MCF 10A (cell line): ENCODE results near the gene UTP25. TPM values are rescaled to one million over a fixed set of nuclear protein-coding genes. Genes with fewer than 3 reads are reported as not detected.
A peak's percentile ranks its signal among the peaks of the same experiment; 100 is the strongest.

Experiments
- BruUV-seq: library from RNA; stranded (reverse); fragments of 400-500 nt; replicated peaks from 2 replicates; lab custom pipeline; 2021; lab: Mats Ljungman, UMichigan
- CTCF ChIA-PET: fragments of 300-600 bp; sonication (Branson Sonifier 250); formaldehyde crosslinking; extraction: SDS; loops from one replicate; lab custom pipeline; 2021; ENCODE audit warnings: antibody characterized with exemption, inconsistent platforms; lab: Yijun Ruan, JAX
- POLR2A ChIA-PET: fragments of 300-600, 350-650 bp; sonication (Branson Sonifier 250); formaldehyde crosslinking; extraction: SDS; loops from one replicate; lab custom pipeline; 2020; ENCODE audit warnings: antibody characterized with exemption, inconsistent platforms; lab: Yijun Ruan, JAX
- DNase-seq: peaks from one replicate; pipeline ENCODE4 v3.0.0-alpha.2; 2018; ENCODE audit not compliant: unreplicated experiment
- H3K27ac Mint-ChIP-seq: one replicate; pipeline ENCODE4 v1.8.0; 2022; ENCODE audit warnings: mild to moderate bottlenecking, low read depth, mixed read lengths; ENCODE audit not compliant: unreplicated experiment
- H3K27me3 Mint-ChIP-seq: one replicate; pipeline ENCODE4 v1.8.0; 2022; ENCODE audit warnings: mixed read lengths; ENCODE audit not compliant: insufficient read depth, unreplicated experiment
- H3K36me3 Mint-ChIP-seq: one replicate; pipeline ENCODE4 v1.8.0; 2022; ENCODE audit warnings: mild to moderate bottlenecking, moderate library complexity, mixed read lengths; ENCODE audit not compliant: insufficient read depth, unreplicated experiment
- H3K4me1 Mint-ChIP-seq: one replicate; pipeline ENCODE4 v1.8.0; 2022; ENCODE audit warnings: mixed read lengths; ENCODE audit not compliant: insufficient read depth, unreplicated experiment
- H3K4me3 Mint-ChIP-seq: one replicate; pipeline ENCODE4 v1.8.0; 2022; ENCODE audit warnings: mild to moderate bottlenecking, moderate library complexity, mixed read lengths; ENCODE audit not compliant: unreplicated experiment
- H3K9me3 Mint-ChIP-seq: one replicate; pipeline ENCODE4 v1.8.0; 2022; ENCODE audit warnings: mixed read lengths; ENCODE audit not compliant: unreplicated experiment
- intact Hi-C: fragments of 100-400 bp; cut with micrococcal nuclease; formaldehyde crosslinking; loops from 2 replicates; pipeline ENCODE4 v1.14.1; 2022
- total RNA-seq: library from RNA; stranded (reverse); gene quantifications from 2 replicates; pipeline ENCODE4 v1.2.3, GENCODE V29; 2022
- TF ChIP-seq, protein P1 (sequence below): fragments of 200-600 bp; IDR thresholded peaks from one replicate; pipeline ENCODE4 v1.8.0; 2022; ENCODE audit warnings: antibody characterized with exemption, mild to moderate bottlenecking; ENCODE audit not compliant: unreplicated experiment

UTP25 gene
- total RNA-seq, 1 experiment from 2014 or later: 23.8 TPM

DNA sequence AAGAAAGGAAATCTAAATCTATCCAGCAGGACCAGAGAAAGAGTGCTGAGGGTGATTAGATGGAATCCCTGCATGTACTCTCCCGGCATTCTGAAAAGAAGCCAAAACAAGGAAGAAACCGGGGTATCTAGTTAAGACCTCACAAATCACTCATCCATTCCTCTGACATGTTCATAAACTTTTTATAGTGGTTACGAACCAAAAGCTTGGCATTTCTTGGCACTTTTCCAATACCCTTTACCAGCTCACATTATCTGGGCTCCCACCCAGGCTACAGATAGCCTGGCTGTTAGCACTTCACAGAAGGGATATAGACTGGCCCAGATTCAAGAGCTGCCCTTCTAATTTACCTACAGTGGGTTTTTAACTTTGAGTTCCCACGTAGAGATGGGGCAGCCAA lies 41.6 kb upstream of the UTP25 start:
- Mint-ChIP-seq H3K9me3 (no peaks in the 10 kb centered on the region), H3K4me1 (peaks cover 22% of the 10 kb centered on the region), H3K36me3 (peaks cover 80% of the 10 kb centered on the region), H3K27me3 (no peaks in the 10 kb centered on the region), H3K27ac (peak overlapping the region; percentile 96), H3K4me3 (no peak overlapping the region)
- BruUV-seq: no TSS peak
- TF ChIP-seq, protein P1, sequence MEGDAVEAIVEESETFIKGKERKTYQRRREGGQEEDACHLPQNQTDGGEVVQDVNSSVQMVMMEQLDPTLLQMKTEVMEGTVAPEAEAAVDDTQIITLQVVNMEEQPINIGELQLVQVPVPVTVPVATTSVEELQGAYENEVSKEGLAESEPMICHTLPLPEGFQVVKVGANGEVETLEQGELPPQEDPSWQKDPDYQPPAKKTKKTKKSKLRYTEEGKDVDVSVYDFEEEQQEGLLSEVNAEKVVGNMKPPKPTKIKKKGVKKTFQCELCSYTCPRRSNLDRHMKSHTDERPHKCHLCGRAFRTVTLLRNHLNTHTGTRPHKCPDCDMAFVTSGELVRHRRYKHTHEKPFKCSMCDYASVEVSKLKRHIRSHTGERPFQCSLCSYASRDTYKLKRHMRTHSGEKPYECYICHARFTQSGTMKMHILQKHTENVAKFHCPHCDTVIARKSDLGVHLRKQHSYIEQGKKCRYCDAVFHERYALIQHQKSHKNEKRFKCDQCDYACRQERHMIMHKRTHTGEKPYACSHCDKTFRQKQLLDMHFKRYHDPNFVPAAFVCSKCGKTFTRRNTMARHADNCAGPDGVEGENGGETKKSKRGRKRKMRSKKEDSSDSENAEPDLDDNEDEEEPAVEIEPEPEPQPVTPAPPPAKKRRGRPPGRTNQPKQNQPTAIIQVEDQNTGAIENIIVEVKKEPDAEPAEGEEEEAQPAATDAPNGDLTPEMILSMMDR: no peak
- DNase-seq: no peak
- CTCF ChIA-PET: interaction anchor here (0.7 to 7.1 kb wide), 14 partner anchors 9 to 64 kb away, joined by 3 to 70 read pairs (median 6); partner anchors contain the start of gene UTP25
- intact Hi-C loops: no loop called here
- POLR2A ChIA-PET: interaction anchor here (0.7 to 6.2 kb wide), 9 partner anchors 9 to 63 kb away, joined by 3 to 142 read pairs (median 38); partner anchors contain the start of gene IRF6

DNA sequence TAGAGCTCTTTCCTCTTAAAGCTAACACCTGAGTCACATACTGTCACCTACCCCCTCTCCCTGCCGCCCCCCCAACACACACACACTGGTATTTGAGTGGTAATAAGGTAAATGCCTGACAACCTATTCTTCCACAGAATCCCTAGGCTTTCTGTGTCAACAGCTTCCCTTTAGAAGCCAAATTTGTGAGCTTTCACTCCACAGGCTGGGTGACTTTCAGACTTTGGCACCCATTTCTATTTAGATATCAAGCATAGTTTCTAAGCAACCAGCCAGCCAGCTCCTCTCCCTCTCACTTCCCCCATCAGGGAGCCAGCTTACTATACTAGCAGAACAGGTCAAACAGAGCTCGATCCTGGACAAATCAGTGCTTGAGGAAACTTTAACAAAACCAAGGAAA lies 40.2 kb upstream of the UTP25 start:
- POLR2A ChIA-PET: interaction anchor here (0.6 to 6.2 kb wide), 14 partner anchors 8 to 135 kb away, joined by 3 to 142 read pairs (median 4); partner anchors contain the start of genes IRF6, LAMB3 and UTP25
- H3K27me3 Mint-ChIP-seq: no peaks in the 10 kb centered on the region

DNA sequence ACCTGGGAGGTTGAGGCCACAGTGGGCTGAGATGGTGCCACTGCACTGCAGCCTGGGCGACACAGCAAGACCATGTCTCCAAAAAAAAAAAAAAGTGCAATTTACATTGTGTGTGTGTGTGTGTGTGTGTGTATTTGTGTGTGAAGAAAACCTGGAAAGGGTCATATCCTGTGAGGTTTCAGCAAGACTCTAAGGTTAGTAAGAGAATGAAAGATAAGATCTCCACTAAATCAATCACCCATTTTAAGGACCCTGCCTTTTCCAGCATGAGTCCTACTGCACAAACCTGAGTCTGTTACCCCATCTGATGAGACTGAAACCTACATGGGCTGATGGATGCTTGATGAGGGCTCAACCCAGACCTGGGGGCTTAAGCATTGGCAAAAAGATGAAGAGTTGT lies 38.5 kb upstream of the UTP25 start:
- no peaks in the 10 kb centered on the region for H3K27me3 Mint-ChIP-seq
- TF ChIP-seq, protein P1: no peak
- H3K4me3 Mint-ChIP-seq: no peak overlapping the region
- ChIA-PET CTCF (interaction anchor here (7.1 kb wide), 1 partner anchor 34 kb away, joined by 70 read pairs; no protein-coding TSS in a partner anchor), POLR2A (no interaction called here)
- intact Hi-C loops: no loop called here
- H3K27ac Mint-ChIP-seq: no peak overlapping the region
- peaks cover 17% of the 10 kb centered on the region for H3K4me1 Mint-ChIP-seq
- DNase-seq: no peak
- BruUV-seq: no TSS peak
- H3K36me3 Mint-ChIP-seq: peaks cover 100% of the 10 kb centered on the region
- no peaks in the 10 kb centered on the region for H3K9me3 Mint-ChIP-seq

More for the DNA sequence above, 40.2 kb upstream of the UTP25 start:
- H3K4me3 Mint-ChIP-seq: no peak overlapping the region
- no peak overlapping the region for H3K27ac Mint-ChIP-seq
- CTCF ChIA-PET: interaction anchor here (0.6 to 7.1 kb wide), 15 partner anchors 8 to 575 kb away, joined by 3 to 70 read pairs (median 6); partner anchors contain the start of gene IRF6
- H3K4me1 Mint-ChIP-seq: peaks cover 28% of the 10 kb centered on the region
- no peaks in the 10 kb centered on the region for H3K9me3 Mint-ChIP-seq
- TF ChIP-seq, protein P1: no peak
- peaks cover 88% of the 10 kb centered on the region for H3K36me3 Mint-ChIP-seq
- no peak for DNase-seq
- no TSS peak for BruUV-seq
- intact Hi-C loops: no loop called here

GRCh38 chr1:209790286-209791193 lies 37.2 kb upstream of the UTP25 start:
- TF ChIP-seq, protein P1: no peak
- intact Hi-C loops: no loop called here
- Mint-ChIP-seq H3K4me3 (no peak overlapping the region), H3K27me3 (no peaks in the 10 kb centered on the region), H3K27ac (no peak overlapping the region), H3K36me3 (peaks cover 100% of the 10 kb centered on the region), H3K9me3 (no peaks in the 10 kb centered on the region), H3K4me1 (peaks cover 6% of the 10 kb centered on the region)
- peak; percentile 32 for DNase-seq
- POLR2A ChIA-PET: interaction anchor here (0.8 to 4.5 kb wide), 6 partner anchors 10 to 32 kb away, joined by 3 to 53 read pairs (median 13); partner anchors contain the start of gene IRF6
- CTCF ChIA-PET: interaction anchor here (0.6 to 14.2 kb wide), 10 partner anchors 10 to 278 kb away, joined by 3 to 263 read pairs (median 5); partner anchors contain the start of genes IRF6 and UTP25
- BruUV-seq: no TSS peak
